Measurements from ENCODE around the gene RPL13A.

RPL13A gene

GRCh38 chr19:49512970-49513745 lies 25.8 kb downstream of the RPL13A start:
- DNase-seq: peak; percentile 35

DNA sequence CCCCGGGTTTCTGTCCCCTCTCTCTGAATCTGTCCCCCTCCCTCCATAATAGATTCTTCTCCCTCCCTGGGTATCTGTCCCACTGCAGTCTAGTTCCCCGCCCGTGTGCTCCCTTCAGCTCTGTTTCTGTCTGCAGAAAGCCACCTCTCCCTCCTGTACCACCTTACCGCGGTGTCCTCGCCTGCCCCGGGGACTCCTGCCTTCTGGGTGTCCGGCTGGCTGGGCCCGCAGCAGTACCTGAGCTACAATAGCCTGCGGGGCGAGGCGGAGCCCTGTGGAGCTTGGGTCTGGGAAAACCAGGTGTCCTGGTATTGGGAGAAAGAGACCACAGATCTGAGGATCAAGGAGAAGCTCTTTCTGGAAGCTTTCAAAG lies 26.3 kb downstream of the RPL13A start:
- no peak for DNase-seq

- DNase-seq: no peak
Observed at GRCh38 chr19:49514151-49514550, 26.7 kb downstream of the RPL13A start.

DNA sequence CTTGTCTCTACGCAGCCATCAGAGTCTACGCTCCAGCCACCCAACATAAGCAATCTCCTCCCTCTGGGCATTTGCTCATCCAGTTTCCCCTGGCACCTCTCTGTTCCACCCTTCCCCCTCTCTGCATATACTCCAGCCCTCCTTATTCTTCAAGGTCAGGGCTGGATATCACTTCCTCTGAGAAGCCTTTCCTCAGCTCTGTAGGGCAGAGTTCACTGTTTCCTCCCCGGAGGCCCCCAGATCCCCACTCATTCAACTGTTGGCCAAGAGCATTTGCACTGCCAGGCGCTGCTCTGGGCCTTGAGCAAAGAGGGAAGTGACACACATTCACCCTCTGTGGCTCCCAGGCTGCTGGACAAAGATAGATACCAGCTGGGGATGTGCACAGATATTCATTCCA lies 28.4 kb downstream of the RPL13A start:
- DNase-seq: no peak

DNA sequence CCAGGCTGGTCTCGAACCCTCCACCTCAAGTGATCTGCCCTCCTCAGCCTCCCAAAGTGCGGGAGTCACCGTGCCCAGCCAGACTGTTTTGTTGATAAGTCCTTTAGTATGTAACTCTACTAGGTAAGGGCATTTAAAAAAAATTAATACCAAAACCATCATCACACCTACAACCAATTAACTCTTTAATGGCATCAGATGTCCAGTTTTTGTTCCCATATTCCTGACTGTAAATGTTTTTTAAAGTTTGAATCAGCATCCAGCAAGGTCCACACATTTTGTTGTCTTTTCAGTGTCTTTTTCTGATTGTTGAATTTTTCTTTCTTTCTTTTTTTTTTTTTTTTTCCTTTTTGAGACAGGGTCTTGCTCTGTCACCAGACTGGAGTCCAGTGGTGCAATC lies 30.6 kb downstream of the RPL13A start:
- DNase-seq: no peak

DNA sequence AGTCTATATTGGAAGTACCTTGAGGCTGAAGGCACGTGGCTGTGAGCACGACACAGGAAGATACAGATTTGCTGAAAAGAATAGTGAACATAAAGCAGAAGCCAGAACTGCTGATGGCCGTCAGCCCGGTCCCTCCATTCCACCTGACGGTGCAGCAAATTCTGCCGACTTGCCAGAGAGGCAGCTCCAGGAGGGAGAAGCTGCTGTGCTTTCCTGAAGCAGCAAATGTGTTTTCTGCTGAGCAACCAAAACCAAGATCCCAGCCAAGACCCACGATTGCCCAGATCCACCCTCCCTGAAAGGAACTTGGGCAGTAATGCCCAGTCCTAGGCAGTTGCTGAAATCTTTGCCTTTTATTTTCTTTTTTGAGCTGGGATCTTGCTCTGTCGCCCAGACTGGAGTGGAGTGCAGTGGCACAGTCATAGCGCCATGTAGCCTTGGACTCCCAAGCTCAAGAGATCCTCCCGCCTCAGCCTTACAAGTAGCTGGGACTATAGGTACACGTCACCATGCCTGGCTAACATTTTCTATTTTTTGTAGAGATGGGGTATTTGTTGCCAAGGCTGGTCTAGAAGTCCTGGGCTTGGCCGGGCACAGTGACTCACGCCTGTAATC lies 33.4 kb downstream of the RPL13A start:
- no peak for DNase-seq

DNA sequence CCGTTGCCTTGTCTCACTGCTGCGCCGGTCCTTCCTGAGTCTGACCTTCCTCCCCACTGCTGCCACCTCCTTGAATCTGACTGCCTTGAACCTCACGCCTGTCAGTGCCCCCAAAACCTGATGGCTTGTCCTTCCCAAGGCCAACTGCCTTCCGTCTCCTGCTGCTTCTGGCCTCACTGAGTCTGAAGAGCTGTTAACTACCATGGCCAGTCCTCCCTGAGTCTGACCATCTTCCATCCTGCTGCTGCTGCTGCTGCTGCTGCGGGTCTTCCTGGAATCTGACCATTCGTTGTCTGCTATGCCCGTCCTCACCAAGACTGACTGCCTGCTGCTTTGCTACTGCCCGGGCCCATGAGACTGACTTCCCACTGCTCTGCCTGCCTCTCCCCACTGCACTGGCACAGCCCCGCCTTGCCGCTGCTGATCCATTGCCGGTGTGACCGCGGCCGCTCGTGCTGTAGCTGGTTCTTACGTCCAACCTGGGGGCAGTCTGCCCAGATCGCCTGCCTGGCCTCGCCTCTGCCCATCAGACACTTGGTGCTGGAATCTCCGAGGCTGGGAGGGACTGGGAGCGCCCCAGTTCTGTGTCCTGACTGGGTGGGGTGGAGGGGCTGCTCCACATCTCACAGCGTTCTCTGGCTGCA lies 37.5 kb downstream of the RPL13A start:
- no peak for DNase-seq

- DNase-seq: no peak
Observed at GRCh38 chr19:49528211-49528771, 40.9 kb downstream of the RPL13A start.

- DNase-seq: no peak
Observed at GRCh38 chr19:49530708-49531107, 43.3 kb downstream of the RPL13A start.

DNA sequence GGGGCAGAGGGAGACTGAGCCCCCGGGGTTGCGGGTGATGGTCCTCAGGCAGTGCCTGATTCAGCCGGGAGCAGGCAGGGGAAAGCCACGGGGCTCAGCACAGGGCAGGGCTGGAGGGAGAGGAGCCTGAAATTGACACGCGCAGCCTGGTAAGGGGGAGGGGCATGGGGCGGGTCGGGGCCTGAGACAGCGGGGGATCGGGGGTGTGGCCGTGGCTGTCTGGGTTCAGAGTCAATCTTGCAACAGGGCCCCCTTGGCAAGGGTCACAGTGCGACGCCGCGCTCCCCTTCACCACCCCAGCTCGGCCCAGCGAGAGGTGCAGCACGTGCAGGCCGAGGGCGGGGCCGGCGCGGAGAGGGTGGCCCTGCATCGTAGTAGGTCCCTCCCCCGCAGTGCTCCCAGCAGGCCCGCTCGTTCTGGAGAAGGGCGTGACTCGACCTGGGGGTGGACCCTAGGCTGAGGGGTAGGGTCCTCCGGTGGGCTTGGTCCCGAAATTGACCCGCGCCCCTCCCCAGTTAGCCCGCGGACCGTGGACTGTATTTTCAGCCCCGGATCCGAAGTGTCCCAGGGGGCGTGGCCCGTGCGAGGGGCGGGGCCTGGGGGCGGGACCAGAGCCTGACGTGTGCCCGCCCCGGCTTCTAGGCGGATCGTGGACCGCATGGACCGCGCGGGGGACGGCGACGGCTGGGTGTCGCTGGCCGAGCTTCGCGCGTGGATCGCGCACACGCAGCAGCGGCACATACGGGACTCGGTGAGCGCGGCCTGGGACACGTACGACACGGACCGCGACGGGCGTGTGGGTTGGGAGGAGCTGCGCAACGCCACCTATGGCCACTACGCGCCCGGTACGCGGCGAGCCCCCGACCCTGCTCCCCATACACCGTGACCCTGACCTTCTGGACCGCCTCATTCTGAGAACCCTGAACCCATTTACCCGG lies 46.4 kb downstream of the RPL13A start:
- DNase-seq: peak; percentile 75

DNA sequence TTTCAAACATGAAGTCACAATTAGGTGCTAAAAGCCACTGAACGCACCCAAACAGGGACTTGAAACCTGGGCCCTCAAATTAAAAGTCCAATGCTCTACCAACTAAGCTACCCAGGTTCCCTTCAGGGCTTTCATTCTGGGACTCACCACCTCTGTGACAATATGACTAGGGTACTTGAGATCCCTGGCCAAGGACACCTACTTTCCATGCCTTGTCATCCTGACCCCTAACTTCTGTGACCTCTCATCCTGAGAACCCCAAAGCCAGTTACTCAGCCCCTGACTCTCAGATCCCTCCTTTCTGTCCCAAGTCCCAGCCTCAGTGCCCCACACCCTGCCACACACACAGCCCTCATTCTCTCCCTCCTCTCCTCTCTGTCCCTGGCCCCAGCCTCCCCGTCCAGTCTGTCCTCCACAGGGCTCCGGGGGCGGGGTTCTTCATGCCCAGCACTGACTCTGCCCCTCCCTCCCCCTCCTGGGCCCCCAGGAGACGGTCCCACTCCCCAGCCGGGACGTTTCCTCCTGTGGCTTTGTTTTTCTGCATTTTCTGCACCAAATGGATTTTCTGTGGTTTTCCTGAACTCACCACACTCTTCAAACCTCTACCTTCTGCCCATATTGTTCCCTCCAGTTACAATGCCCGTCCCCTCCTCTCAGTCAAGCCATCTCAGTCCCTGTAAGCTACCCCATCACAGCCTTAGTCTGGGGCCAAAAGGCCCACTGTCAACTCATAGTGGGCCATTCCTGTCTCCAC lies 47.4 kb downstream of the RPL13A start:
- DNase-seq: no peak

DNA sequence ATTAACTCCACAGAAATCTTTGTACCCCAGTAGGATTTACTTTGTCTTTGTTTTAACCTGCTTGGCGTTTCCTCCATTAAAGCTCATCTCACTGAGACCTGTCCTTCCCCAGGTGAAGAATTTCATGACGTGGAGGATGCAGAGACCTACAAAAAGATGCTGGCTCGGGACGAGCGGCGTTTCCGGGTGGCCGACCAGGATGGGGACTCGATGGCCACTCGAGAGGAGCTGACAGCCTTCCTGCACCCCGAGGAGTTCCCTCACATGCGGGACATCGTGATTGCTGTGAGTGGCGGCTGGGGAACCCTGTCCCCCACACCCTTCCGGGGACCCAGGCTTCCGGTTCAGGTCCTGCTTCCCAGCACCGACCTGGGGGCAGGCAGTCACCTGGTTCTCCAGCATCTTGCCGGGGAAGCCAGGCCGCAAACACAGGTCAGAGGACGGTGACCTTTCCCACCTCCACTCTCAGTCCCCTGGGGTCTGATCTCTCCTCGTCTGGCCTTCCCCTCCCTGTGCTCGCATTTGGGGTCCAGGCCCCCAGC lies 49.6 kb downstream of the RPL13A start:
- no peak for DNase-seq

DNA sequence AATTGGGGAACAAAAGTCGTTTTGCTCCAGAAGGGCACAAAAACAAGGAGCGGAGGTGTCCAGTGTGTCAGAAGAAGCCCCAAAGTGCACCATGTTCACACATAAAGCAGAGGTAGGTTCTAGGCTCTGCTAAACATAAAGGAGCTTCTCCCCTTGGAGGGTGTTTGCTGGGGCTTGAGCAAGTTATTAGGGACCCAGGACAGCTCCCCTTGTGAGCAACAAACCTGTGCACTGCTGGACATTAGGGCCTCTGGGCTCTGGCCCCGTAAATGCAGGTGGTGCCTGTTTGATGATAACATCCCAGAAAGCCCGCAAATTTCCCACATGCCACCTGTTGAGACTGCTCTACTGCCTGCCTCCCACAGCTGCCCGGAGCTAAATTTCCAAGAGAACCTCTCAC lies 51.2 kb downstream of the RPL13A start:
- DNase-seq: no peak

DNA sequence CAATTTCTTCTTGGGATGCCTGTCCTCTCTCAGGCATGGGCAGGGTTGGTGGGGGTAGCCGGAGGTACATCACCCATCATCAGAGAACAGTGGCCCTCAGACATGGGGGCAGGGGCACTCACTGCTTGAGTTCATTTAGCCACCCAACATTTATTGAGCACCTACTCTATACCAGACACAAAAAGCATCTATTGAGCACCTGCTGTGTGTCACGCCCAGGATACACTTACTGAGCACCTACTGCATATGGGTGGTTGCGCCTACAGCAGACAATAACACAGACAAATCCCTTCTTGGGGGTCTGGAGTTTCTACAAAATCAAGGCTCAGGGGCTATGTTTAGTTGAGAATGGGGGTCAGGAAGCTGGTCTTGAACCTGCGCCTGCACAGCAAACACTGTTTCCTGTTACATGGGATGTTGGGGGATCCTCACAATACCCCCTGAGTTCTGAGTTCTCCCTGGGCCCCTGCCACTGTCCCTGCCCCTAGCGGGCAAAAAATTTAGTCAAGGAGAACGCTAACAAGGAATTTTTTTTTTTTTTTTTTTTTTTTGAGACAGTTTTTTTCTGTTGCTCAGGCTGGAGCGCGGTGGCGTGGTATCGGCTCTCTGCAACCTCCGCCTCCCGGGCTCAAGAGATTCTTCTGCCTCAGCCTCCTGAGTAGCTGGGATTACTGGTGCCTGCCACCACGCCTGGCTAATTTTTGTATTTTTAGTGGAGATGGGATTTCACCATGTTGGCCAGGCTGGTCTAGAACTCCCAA lies 52.0 kb downstream of the RPL13A start:
- DNase-seq: no peak
